Gastrocnemius medialis (tissue), 4 donors: ENCODE measurements around the gene GSPT1.

ENCODE experiments used
- POLR2A ChIP-seq, 2 donors: fragments of 450-650 bp; IDR thresholded peaks; one replicate each; pipeline ENCODE4 v1.6.1; 2017; ENCODE audit warnings: antibody characterized with exemption in 2 of 2, mild to moderate bottlenecking in 2 of 2, moderate library complexity in 2 of 2
- TF ChIP-seq, protein P1 (sequence below), 5 experiments: fragments of 450-650 bp in 3 of 5; fragments of 200-600 bp in 2 of 5; sonication (generic) in 2 of 5; IDR thresholded peaks in 4 of 5; conservative IDR thresholded peaks in 1 of 5; 1 replicate in 4 of 5; 2 replicates in 1 of 5; pipeline ENCODE4 v1.5.1; 2016 to 2019; ENCODE audit warnings: antibody characterized with exemption in 5 of 5, mild to moderate bottlenecking in 3 of 5, moderate library complexity in 3 of 5

DNA sequence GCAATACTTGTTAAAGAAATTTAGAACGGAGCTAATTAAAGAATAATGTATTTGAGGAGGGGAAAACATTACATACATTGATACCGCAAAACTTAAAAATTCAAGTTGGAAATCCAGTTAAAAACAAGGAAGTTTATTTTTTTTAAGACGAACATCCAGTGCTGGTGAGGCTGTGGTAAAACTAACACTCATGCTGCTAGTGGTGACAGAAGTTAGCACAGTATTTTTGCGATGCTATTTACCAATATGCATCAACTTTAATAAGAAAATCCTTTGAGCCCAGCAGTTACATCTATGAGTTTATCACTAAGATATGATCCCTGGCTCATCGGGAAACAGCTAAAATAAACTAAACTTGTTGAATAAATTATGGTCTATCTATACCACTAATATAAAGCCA lies 31.7 kb downstream of the GSPT1 start:
- TF ChIP-seq POLR2A (IDR thresholded peaks at IDR 0.05): no peak
- TF ChIP-seq, protein P1, sequence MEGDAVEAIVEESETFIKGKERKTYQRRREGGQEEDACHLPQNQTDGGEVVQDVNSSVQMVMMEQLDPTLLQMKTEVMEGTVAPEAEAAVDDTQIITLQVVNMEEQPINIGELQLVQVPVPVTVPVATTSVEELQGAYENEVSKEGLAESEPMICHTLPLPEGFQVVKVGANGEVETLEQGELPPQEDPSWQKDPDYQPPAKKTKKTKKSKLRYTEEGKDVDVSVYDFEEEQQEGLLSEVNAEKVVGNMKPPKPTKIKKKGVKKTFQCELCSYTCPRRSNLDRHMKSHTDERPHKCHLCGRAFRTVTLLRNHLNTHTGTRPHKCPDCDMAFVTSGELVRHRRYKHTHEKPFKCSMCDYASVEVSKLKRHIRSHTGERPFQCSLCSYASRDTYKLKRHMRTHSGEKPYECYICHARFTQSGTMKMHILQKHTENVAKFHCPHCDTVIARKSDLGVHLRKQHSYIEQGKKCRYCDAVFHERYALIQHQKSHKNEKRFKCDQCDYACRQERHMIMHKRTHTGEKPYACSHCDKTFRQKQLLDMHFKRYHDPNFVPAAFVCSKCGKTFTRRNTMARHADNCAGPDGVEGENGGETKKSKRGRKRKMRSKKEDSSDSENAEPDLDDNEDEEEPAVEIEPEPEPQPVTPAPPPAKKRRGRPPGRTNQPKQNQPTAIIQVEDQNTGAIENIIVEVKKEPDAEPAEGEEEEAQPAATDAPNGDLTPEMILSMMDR (IDR thresholded peaks at IDR 0.05 in 4 of 5, conservative IDR thresholded peaks at IDR 0.05 in 1 of 5): no peak
